Lung (tissue), 12 donors: ENCODE results near the gene SLC9A6. TPM values are rescaled to one million over a fixed set of nuclear protein-coding genes. Genes with fewer than 3 reads are reported as not detected.

ENCODE experiments used
- ATAC-seq: fragments of 200-7000 bp; cut with Tn5 transposase; one replicate; pipeline ENCODE4 v1.9.1; 2020; ENCODE audit warnings: moderate number of reproducible peaks; ENCODE audit not compliant: insufficient read depth, low FRiP score
- DNase-seq, 3 donors: peaks; one replicate each; pipeline ENCODE4 v3.0.0-alpha.2; 2013 to 2017
- H3K27ac ChIP-seq, 2 donors: one replicate each; pipeline ENCODE4 v1.5.1; 2013; ENCODE audit warnings: mild to moderate bottlenecking in 2 of 2, moderate library complexity in 2 of 2, control low read depth in 1 of 2, inconsistent platforms in 1 of 2, low read depth in 1 of 2, low read length in 1 of 2
- H3K27me3 ChIP-seq, 3 donors: one replicate each; pipeline ENCODE4 v1.5.1; 2013; ENCODE audit warnings: low read length in 2 of 3; ENCODE audit not compliant: control insufficient read depth in 3 of 3, insufficient read depth in 3 of 3
- H3K36me3 ChIP-seq, 4 donors: one replicate each; pipeline ENCODE4 v1.5.1; 2013; ENCODE audit warnings: low read length in 4 of 4, mild to moderate bottlenecking in 1 of 4, moderate library complexity in 1 of 4; ENCODE audit not compliant: control insufficient read depth in 4 of 4, insufficient read depth in 4 of 4
- H3K4me1 ChIP-seq, 5 donors: one replicate each; pipeline ENCODE4 v1.5.1; 2013; ENCODE audit warnings: low read length in 5 of 5, mild to moderate bottlenecking in 2 of 5, moderate library complexity in 1 of 5; ENCODE audit not compliant: control insufficient read depth in 5 of 5, insufficient read depth in 5 of 5
- H3K4me3 ChIP-seq: one replicate; pipeline ENCODE4 v1.5.1; 2013; ENCODE audit warnings: mild to moderate bottlenecking, control low read depth, moderate library complexity
- H3K9ac ChIP-seq, 2 donors: one replicate each; pipeline ENCODE4 v1.5.1; 2013; ENCODE audit warnings: low read length in 2 of 2, control low read depth in 1 of 2; ENCODE audit not compliant: insufficient read depth in 1 of 2
- H3K9me3 ChIP-seq, 4 donors: one replicate each; pipeline ENCODE4 v1.5.1; 2013; ENCODE audit warnings: low read length in 3 of 4, mild to moderate bottlenecking in 1 of 4, moderate library complexity in 1 of 4; ENCODE audit not compliant: control insufficient read depth in 4 of 4, insufficient read depth in 3 of 4
- WGBS, 2 donors: extraction: QIAGEN DNeasy Blood & Tissue Kit; methylation state at CpG; one replicate each; pipeline ENCODE4 v1.1.7; 2013; 5-methylcytosine and 5-hydroxymethylcytosine counted together
- polyA plus RNA-seq, 2 donors: library from polyadenylated mRNA; stranded (reverse); fragments of 200-250 nt; gene quantifications; one replicate each; pipeline ENCODE4 v1.2.1, GENCODE V29; 2013
- total RNA-seq, 2 donors: library from RNA; depleted of rRNA in 1 of 2; stranded (reverse); fragments of >200 nt in 1 of 2; gene quantifications; one replicate each; pipeline ENCODE4 v1.2.1, GENCODE V29; 2014 to 2021
- TF ChIP-seq, protein P1 (sequence below): IDR thresholded peaks from 2 replicates; pipeline ENCODE4 v1.5.1; 2012; ENCODE audit warnings: mild to moderate bottlenecking; ENCODE audit errors: control extremely low read depth, extremely low read depth
- donor health status: control.
- donor health status: control.
- donor health status: Bipolar disorder and iron deficiency.
- donor health status: healthy.
- donor health status: DM: yes; HTN: yes; CAD: no.

The SLC9A6 gene
- total and polyA plus RNA-seq, 4 donors, result 8.0 to 19.2 (median 12.1) TPM

DNA sequence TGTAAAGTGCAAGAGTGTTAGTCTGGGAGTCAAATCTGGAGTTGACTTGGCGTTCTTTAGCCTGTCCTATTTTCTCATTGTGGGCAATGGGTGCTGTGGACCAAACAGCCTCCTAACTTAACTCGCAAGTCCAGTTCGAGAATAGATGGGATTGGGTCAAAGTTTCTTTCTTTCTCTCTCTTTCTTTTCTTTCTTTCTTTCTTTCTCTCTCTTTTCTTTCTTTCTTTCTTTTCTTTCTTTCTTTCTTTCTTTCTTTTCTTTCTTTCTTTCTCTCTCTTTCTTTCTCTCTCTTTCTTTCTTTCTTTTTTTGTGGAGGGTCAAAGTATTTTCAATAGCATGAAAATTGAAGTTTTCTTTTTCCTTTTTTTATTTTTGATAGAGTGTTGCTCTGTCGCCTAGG, 3.0 kb downstream of the SLC9A6 start:
- 86 to 89% methylated on average over 4 of the region's 4 CpGs for WGBS, 2 donors
- TF ChIP-seq, protein P1, sequence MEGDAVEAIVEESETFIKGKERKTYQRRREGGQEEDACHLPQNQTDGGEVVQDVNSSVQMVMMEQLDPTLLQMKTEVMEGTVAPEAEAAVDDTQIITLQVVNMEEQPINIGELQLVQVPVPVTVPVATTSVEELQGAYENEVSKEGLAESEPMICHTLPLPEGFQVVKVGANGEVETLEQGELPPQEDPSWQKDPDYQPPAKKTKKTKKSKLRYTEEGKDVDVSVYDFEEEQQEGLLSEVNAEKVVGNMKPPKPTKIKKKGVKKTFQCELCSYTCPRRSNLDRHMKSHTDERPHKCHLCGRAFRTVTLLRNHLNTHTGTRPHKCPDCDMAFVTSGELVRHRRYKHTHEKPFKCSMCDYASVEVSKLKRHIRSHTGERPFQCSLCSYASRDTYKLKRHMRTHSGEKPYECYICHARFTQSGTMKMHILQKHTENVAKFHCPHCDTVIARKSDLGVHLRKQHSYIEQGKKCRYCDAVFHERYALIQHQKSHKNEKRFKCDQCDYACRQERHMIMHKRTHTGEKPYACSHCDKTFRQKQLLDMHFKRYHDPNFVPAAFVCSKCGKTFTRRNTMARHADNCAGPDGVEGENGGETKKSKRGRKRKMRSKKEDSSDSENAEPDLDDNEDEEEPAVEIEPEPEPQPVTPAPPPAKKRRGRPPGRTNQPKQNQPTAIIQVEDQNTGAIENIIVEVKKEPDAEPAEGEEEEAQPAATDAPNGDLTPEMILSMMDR, result no peak
- no peak overlapping the region for H3K9ac ChIP-seq
- no peak overlapping the region for H3K27ac ChIP-seq
- no peaks in the 10 kb centered on the region for H3K9me3 ChIP-seq
- DNase-seq, result no peak
- no peak for ATAC-seq
- peaks cover 0 to 4% (median 0%) of the 10 kb centered on the region in 3 donors for H3K27me3 ChIP-seq
- no peak overlapping the region for H3K4me3 ChIP-seq
- no peaks in the 10 kb centered on the region for H3K36me3 ChIP-seq
- H3K4me1 ChIP-seq, result peaks cover 0 to 9% (median 0%) of the 10 kb centered on the region in 5 donors

DNA sequence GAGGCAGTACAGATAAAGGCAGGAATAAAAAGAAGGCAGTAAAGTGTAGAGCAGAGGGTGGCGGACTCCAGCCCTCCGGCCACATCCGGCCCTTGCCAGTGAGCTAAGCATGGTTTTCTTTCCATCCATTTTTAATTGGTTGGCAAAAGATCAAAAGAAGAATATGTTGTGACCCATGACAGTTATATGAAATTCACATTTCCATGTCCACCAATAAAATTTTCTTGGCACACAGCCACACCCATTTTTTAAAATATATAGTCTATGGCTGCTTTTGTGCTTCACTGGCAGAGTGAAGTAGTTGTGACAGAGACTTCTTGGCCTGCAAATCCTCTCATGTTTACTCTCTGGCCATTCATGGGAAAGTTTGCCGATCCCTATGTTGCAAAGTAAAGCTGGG, 29.8 kb downstream of the SLC9A6 start:
- Histone ChIP-seq H3K4me3 (no peak overlapping the region), H3K27ac (no peak overlapping the region), H3K9ac (no peak overlapping the region), H3K27me3 (peaks cover 0 to 17% (median 11%) of the 10 kb centered on the region in 3 donors), H3K36me3 (peaks cover 0 to 9% (median 4%) of the 10 kb centered on the region in 4 donors), H3K4me1 (no peaks in the 10 kb centered on the region), H3K9me3 (no peaks in the 10 kb centered on the region)
- WGBS, 2 donors, result 85 to 94% methylated on average over 4 of the region's 4 CpGs
- DNase-seq, result peak; percentile 23 to 66 (median 61)
- TF ChIP-seq, protein P1, result no peak
- no peak for ATAC-seq

DNA sequence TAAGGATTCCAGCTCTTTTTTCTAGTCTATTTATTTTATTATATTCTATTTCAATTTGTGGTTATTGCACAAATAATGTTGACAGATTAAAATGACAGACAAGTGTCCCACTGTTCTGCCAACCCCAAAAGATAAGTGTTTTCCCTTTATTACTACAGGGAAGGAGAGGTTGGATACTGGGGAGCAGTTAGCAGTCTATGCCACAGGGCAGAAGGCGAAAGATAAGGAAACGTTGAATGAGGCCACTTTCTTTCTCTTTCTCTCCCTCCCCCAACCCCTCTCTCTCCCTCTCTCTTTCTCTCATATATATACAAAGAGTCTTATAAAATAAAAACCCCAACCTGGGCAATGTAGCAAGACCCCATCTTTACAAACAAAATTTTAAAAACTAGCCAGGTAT, 31.6 kb downstream of the SLC9A6 start:
- Histone ChIP-seq H3K36me3 (peaks cover 0 to 11% (median 3%) of the 10 kb centered on the region in 4 donors), H3K4me1 (no peaks in the 10 kb centered on the region), H3K4me3 (no peak overlapping the region), H3K9me3 (no peaks in the 10 kb centered on the region), H3K9ac (no peak overlapping the region), H3K27me3 (peaks cover 0 to 15% (median 11%) of the 10 kb centered on the region in 3 donors), H3K27ac (no peak overlapping the region)
- WGBS, 2 donors, result 74 to 76% methylated on average over 2 of the region's 2 CpGs
- TF ChIP-seq, protein P1, result no peak
- no peak for ATAC-seq
- DNase-seq, result no peak

DNA sequence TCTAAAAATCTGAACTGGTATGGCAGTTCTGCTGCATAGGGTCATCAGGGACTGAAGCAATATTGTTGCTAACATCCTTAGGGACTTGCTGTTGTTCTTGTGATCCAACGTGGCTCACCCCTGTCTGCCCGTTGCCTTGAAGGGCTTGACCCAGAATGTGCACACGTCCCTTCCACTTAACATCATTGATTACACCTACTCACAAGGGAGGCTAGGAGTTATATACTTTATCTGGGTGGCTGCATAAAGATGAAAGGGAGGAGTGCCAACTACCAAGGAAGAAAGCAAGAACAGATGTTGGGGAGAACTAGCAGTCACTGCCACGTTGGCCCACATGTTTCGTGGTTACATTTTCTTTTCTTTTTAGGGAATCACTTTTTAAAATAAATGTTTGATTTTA, 34.0 kb downstream of the SLC9A6 start:
- no peaks in the 10 kb centered on the region for H3K9me3 ChIP-seq
- peaks cover 0 to 7% (median 2%) of the 10 kb centered on the region in 4 donors for H3K36me3 ChIP-seq
- H3K27ac ChIP-seq, result no peak overlapping the region
- 66 to 88% methylated on average over 5 of the region's 5 CpGs for WGBS, 2 donors
- TF ChIP-seq, protein P1, result no peak
- ATAC-seq, result no peak
- no peak for DNase-seq
- no peak overlapping the region for H3K4me3 ChIP-seq
- H3K4me1 ChIP-seq, result no peaks in the 10 kb centered on the region
- H3K27me3 ChIP-seq, result peaks cover 0 to 6% (median 4%) of the 10 kb centered on the region in 3 donors
- H3K9ac ChIP-seq, result no peak overlapping the region
